Mesothelial cell of epicardium (in vitro differentiated cells): ENCODE measurements around the gene RELL1. TPM values are rescaled to one million over a fixed set of nuclear protein-coding genes. Genes with fewer than 3 reads are reported as not detected.

ENCODE experiments used
- DNase-seq, 2 experiments: peaks; one replicate each; pipeline ENCODE4 v3.0.0; 2021; ENCODE audit warnings: low spot score in 2 of 2; ENCODE audit not compliant: unreplicated experiment in 2 of 2
- H3K27ac Mint-ChIP-seq: 2 replicates; pipeline ENCODE4 v1.8.0; 2021; ENCODE audit warnings: mixed read lengths
- H3K27me3 Mint-ChIP-seq: 2 replicates; pipeline ENCODE4 v1.8.0; 2021; ENCODE audit warnings: low read depth, mixed read lengths
- H3K36me3 Mint-ChIP-seq: 2 replicates; pipeline ENCODE4 v1.8.0; 2021; ENCODE audit warnings: mixed read lengths
- H3K4me1 Mint-ChIP-seq: 2 replicates; pipeline ENCODE4 v1.8.0; 2021; ENCODE audit warnings: mixed read lengths
- H3K4me3 Mint-ChIP-seq: 2 replicates; pipeline ENCODE4 v1.8.0; 2021; ENCODE audit warnings: mild to moderate bottlenecking, moderate library complexity, mixed read lengths
- H3K9me3 Mint-ChIP-seq: 2 replicates; pipeline ENCODE4 v1.8.0; 2021; ENCODE audit warnings: mixed read lengths
- total RNA-seq: library from RNA; stranded (reverse); gene quantifications from 3 replicates; pipeline ENCODE4 v1.2.1, GENCODE V29; 2021
- TF ChIP-seq, protein P1 (sequence below): fragments of 200-600 bp; sonication (generic); IDR thresholded peaks from one replicate; pipeline ENCODE4 v1.5.0; 2021; ENCODE audit warnings: antibody characterized with exemption; ENCODE audit not compliant: unreplicated experiment

The RELL1 gene
- total RNA-seq, 1 donor from 2014 or later: 11.7 TPM

DNA sequence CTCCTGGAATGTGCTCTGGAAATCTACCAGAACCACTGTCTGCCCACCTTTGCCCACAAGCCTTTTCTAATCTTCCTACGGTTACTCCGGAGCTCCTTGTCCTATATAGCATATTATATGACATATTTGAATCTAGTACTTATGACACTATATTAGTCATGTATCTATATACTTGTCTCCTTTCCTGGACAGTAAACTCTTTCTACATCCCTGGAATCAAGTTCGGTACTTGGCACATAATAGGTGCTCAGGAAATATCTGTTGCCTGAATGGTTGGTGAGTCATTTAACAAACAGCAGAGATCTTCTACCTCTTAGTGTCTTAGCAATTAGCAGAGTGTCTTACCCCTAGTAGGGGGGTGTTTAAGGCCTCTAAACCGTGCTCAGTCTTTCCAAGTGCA lies 123.6 kb downstream of the RELL1 start:
- peaks cover 13% of the 10 kb centered on the region for H3K9me3 Mint-ChIP-seq
- H3K27ac Mint-ChIP-seq: no peak overlapping the region

DNA sequence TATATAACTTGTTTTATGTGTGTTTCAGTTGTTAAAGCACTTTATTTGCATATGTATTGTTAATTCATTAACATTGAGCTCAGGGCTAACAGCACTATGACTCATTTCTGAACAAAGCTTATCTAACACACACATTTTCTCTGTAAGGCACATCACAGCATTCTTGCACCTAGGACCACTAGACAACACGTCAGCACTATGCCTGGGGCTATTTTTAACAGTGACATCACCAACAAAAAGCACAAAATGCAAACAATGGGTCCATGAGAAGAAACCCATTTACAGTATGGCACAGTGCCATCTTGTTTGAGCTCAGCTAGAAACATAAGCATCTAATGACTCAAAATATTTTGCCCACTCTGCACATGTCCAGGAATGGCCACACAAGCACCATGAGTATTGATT lies 124.4 kb downstream of the RELL1 start:
- H3K27me3 Mint-ChIP-seq: no peaks in the 10 kb centered on the region
- TF ChIP-seq, protein P1, sequence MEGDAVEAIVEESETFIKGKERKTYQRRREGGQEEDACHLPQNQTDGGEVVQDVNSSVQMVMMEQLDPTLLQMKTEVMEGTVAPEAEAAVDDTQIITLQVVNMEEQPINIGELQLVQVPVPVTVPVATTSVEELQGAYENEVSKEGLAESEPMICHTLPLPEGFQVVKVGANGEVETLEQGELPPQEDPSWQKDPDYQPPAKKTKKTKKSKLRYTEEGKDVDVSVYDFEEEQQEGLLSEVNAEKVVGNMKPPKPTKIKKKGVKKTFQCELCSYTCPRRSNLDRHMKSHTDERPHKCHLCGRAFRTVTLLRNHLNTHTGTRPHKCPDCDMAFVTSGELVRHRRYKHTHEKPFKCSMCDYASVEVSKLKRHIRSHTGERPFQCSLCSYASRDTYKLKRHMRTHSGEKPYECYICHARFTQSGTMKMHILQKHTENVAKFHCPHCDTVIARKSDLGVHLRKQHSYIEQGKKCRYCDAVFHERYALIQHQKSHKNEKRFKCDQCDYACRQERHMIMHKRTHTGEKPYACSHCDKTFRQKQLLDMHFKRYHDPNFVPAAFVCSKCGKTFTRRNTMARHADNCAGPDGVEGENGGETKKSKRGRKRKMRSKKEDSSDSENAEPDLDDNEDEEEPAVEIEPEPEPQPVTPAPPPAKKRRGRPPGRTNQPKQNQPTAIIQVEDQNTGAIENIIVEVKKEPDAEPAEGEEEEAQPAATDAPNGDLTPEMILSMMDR: no peak
- H3K27ac Mint-ChIP-seq: no peak overlapping the region
- H3K36me3 Mint-ChIP-seq: peaks cover 36% of the 10 kb centered on the region
- H3K4me1 Mint-ChIP-seq: peaks cover 7% of the 10 kb centered on the region
- DNase-seq: no peak
- peaks cover 13% of the 10 kb centered on the region for H3K9me3 Mint-ChIP-seq
- no peak overlapping the region for H3K4me3 Mint-ChIP-seq

More for the DNA sequence above, 123.6 kb downstream of the RELL1 start:
- Mint-ChIP-seq H3K4me1 (peaks cover 12% of the 10 kb centered on the region), H3K36me3 (peaks cover 38% of the 10 kb centered on the region), H3K4me3 (no peak overlapping the region), H3K27me3 (no peaks in the 10 kb centered on the region)
- no peak for DNase-seq
- TF ChIP-seq, protein P1: no peak

DNA sequence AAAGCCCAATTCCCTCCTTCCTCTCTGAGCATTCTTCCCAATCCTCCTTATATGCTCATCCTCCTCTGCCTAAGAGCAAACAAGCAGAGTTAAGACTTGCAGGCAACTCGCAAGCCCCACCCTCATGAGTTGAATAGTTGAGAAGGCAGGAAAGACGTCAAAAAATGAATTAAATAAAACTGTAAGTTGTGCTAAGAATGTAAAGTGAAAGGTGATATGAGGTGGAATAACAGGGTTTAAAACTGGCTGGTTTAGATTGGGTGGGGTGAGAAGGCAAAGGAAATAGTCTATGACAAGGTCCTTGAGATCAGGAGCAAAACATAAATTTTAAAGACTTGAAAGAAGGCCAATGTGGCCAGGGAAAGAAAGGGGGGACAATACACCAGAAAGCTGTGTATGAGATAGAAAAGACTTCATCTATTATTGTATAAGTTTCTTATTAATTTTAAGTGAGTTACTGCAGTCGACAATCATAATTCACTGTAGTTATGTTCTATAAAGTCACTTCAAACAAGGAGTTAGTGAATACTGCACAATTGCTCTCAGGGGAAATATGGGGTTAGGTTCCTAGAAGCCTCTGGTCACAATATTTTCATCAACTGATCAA lies 124.9 kb downstream of the RELL1 start:
- Mint-ChIP-seq H3K4me3 (no peak overlapping the region), H3K36me3 (peaks cover 39% of the 10 kb centered on the region), H3K4me1 (peaks cover 7% of the 10 kb centered on the region), H3K27me3 (no peaks in the 10 kb centered on the region), H3K27ac (peak overlapping the region; percentile 26), H3K9me3 (peaks cover 13% of the 10 kb centered on the region)
- DNase-seq: no peak
- TF ChIP-seq, protein P1: no peak

Other genes starting within 250 kb of the RELL1 start
- gene PGM2, start 140.3 kb upstream of the RELL1 start, total RNA-seq: 16.8 to 20.0 TPM (median 19.2 TPM) in 3 replicates
- gene TBC1D1, start 204.7 kb upstream of the RELL1 start, total RNA-seq: 78.9 to 89.2 TPM (median 83.9 TPM) in 3 replicates